ENCODE measurements around the gene PLXDC1. TPM values are rescaled to one million over a fixed set of nuclear protein-coding genes. Genes with fewer than 3 reads are reported as not detected.

PLXDC1 gene
- total and polyA plus RNA-seq, 2 of the 13 experiments (the other 11 are each of a cell fraction or from before 2014, with no cell fraction given), result not detected

- TF ChIP-seq ZNF33A (CRISPR knock-in tag; IDR thresholded peaks at IDR 0.05; ENCODE audit: borderline replicate concordance), result 0 out of 2 replicates have a peak, but pooled peaks have one; percentile 80
- peak; percentile 92 for TF ChIP-seq POLR2AphosphoS5 (IDR thresholded peaks at IDR 0.05; ENCODE audit: low read depth, low read length)
- TF ChIP-seq, protein P1, sequence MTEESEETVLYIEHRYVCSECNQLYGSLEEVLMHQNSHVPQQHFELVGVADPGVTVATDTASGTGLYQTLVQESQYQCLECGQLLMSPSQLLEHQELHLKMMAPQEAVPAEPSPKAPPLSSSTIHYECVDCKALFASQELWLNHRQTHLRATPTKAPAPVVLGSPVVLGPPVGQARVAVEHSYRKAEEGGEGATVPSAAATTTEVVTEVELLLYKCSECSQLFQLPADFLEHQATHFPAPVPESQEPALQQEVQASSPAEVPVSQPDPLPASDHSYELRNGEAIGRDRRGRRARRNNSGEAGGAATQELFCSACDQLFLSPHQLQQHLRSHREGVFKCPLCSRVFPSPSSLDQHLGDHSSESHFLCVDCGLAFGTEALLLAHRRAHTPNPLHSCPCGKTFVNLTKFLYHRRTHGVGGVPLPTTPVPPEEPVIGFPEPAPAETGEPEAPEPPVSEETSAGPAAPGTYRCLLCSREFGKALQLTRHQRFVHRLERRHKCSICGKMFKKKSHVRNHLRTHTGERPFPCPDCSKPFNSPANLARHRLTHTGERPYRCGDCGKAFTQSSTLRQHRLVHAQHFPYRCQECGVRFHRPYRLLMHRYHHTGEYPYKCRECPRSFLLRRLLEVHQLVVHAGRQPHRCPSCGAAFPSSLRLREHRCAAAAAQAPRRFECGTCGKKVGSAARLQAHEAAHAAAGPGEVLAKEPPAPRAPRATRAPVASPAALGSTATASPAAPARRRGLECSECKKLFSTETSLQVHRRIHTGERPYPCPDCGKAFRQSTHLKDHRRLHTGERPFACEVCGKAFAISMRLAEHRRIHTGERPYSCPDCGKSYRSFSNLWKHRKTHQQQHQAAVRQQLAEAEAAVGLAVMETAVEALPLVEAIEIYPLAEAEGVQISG (CRISPR knock-in tag; IDR thresholded peaks at IDR 0.05), result peak; percentile 98
- TF ChIP-seq POGZ (CRISPR knock-in tag; IDR thresholded peaks at IDR 0.05), result 0 out of 2 replicates have a peak, but pooled peaks have one; percentile 12
- peak; percentile 81; the same call in 1 of the 2 replicates for TF ChIP-seq CEBPB (IDR thresholded peaks at IDR 0.05; ENCODE audit: borderline replicate concordance, low read depth, low read length)
- TF ChIP-seq SAP130 (CRISPR knock-in tag; IDR thresholded peaks at IDR 0.05; ENCODE audit: low read depth), result peak; percentile 69
- peak; percentile 82; the same call in 1 of the 2 replicates for TF ChIP-seq FOXK1 (CRISPR knock-in tag; IDR thresholded peaks at IDR 0.05; ENCODE audit: borderline replicate concordance, low read depth)
- TF ChIP-seq ATF4 (CRISPR knock-in tag; IDR thresholded peaks at IDR 0.05), result no peak
- peak; percentile 9; the same call in 1 of the 2 replicates for TF ChIP-seq SP5 (CRISPR knock-in tag; IDR thresholded peaks at IDR 0.05; ENCODE audit: borderline replicate concordance, low read depth)
- TF ChIP-seq ZNF275 (CRISPR knock-in tag; IDR thresholded peaks at IDR 0.05; ENCODE audit: borderline replicate concordance), result peak; percentile 74
- no peak for TF ChIP-seq ZNF772 (CRISPR knock-in tag; IDR thresholded peaks at IDR 0.05)
- TF ChIP-seq ZNF558 (CRISPR knock-in tag; IDR thresholded peaks at IDR 0.05; ENCODE audit: borderline replicate concordance), result 0 out of 2 replicates have a peak, but pooled peaks have one; percentile 1
- no peak for TF ChIP-seq HNRNPUL1 (IDR thresholded peaks at IDR 0.05; ENCODE audit: low read depth, low read length)
- TF ChIP-seq RARA (CRISPR knock-in tag; IDR thresholded peaks at IDR 0.05), result no peak; the same call in 1 of the 2 replicates
- TF ChIP-seq SNRNP70 (IDR thresholded peaks at IDR 0.05; ENCODE audit: low read depth, low read length), result no peak
- TF ChIP-seq HOXA5 (CRISPR knock-in tag; IDR thresholded peaks at IDR 0.05), result no peak
- TF ChIP-seq KMT2B (CRISPR knock-in tag; IDR thresholded peaks at IDR 0.05), result no peak
- 0 out of 2 replicates have a peak, but pooled peaks have one; percentile 38 for TF ChIP-seq ZNF546 (CRISPR knock-in tag; conservative IDR thresholded peaks at IDR 0.05)
- TF ChIP-seq ZNF230 (CRISPR knock-in tag; IDR thresholded peaks at IDR 0.05), result no peak
- TF ChIP-seq, protein P2, sequence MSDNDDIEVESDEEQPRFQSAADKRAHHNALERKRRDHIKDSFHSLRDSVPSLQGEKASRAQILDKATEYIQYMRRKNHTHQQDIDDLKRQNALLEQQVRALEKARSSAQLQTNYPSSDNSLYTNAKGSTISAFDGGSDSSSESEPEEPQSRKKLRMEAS (IDR thresholded peaks at IDR 0.05), result peak; percentile 71
- TF ChIP-seq ZEB1 (IDR thresholded peaks at IDR 0.05; ENCODE audit: insufficient replicate concordance, low read depth), result peak; percentile 57
- 0 out of 2 replicates have a peak, but pooled peaks have one; percentile 85 for TF ChIP-seq YEATS2 (CRISPR knock-in tag; IDR thresholded peaks at IDR 0.05; ENCODE audit: borderline replicate concordance)
- peak; percentile 88 for TF ChIP-seq NAIF1 (CRISPR knock-in tag; IDR thresholded peaks at IDR 0.05; ENCODE audit: borderline replicate concordance)
- TF ChIP-seq STAT5B (CRISPR knock-in tag; IDR thresholded peaks at IDR 0.05), result no peak
- no peak for TF ChIP-seq SIX1 (CRISPR knock-in tag; IDR thresholded peaks at IDR 0.05; ENCODE audit: borderline replicate concordance)
- TF ChIP-seq RNF2 (conservative IDR thresholded peaks at IDR 0.05; ENCODE audit: low read depth), result no peak
- TF ChIP-seq PITX1 (CRISPR knock-in tag; IDR thresholded peaks at IDR 0.05), result peak; percentile 7; the same call in 1 of the 2 replicates
- TF ChIP-seq ZMYM3 (CRISPR knock-in tag; IDR thresholded peaks at IDR 0.05), result no peak
These were observed 48.3 kb upstream of the PLXDC1 start (continued) for GRCh38 chr17:39199820-39200069.
